HepG2 (cell line): Measurements from ENCODE around the gene OR2AG1. TPM values are rescaled to one million over a fixed set of nuclear protein-coding genes. Genes with fewer than 3 reads are reported as not detected.
A peak's percentile ranks its signal among the peaks of the same experiment; 100 is the strongest.

ENCODE experiments used
- ATAC-seq: fragments of 200-7000 bp; cut with Tn5 transposase; 3 replicates; pipeline ENCODE4 v1.9.1; 2020; ENCODE audit warnings: mild to moderate bottlenecking, moderate library complexity
- BruUV-seq: library from RNA; stranded (reverse); fragments of 400-500 nt; replicated peaks from 2 replicates; lab custom pipeline; 2021; lab: Mats Ljungman, UMichigan
- CTCF ChIA-PET: fragments of 300-600 bp; formaldehyde crosslinking; extraction: SDS; loops from one replicate; lab custom pipeline; 2021; ENCODE audit warnings: low total read pairs, inconsistent platforms, low intra/inter-chr PET ratio; lab: Yijun Ruan, JAX
- POLR2A ChIA-PET: fragments of 350-600 bp; sonication (Branson Sonifier 250); formaldehyde crosslinking; loops from one replicate; lab custom pipeline; 2020; ENCODE audit warnings: antibody characterized with exemption, inconsistent platforms; lab: Yijun Ruan, JAX
- DNase-seq: peaks from one replicate; pipeline ENCODE4 v3.0.0-alpha.2; 2015; ENCODE audit warnings: low spot score
- FAIRE-seq: peaks from 3 replicates; lab custom pipeline; 2011; peaks lifted over from hg19 to GRCh38; lab: Jason Lieb, UNC
- H2AFZ ChIP-seq: one replicate; pipeline ENCODE4 v1.6.1; 2011; ENCODE audit warnings: low read length, inconsistent platforms
- H3K27ac ChIP-seq: fragments of 300-600 bp; 3 replicates; pipeline ENCODE4 v1.8.0; 2011; ENCODE audit warnings: mixed run types, mild to moderate bottlenecking, mixed read lengths, low read length, inconsistent platforms; ENCODE audit not compliant: insufficient read depth; ENCODE audit errors: extremely low read length
- H3K27me3 ChIP-seq, 2 experiments: fragments of 200-600 bp in 1 of 2; 2 replicates in 1 of 2; 3 replicates in 1 of 2; pipeline versions ENCODE4 v1.6.0 to v1.8.0; 2011; ENCODE audit warnings: low read length in 2 of 2, mild to moderate bottlenecking in 2 of 2, moderate library complexity in 2 of 2, inconsistent platforms in 1 of 2; ENCODE audit not compliant: insufficient read depth in 2 of 2, control insufficient read depth in 1 of 2
- H3K36me3 ChIP-seq, 2 experiments: fragments of 200-600 bp in 1 of 2; replicated peaks in 1 of 2; 2 replicates in 1 of 2; 3 replicates in 1 of 2; pipeline versions ENCODE4 v1.5.1 to v1.8.0; 2011; ENCODE audit warnings: low read length in 2 of 2, inconsistent platforms in 1 of 2; ENCODE audit not compliant: insufficient read depth in 2 of 2, control insufficient read depth in 1 of 2
- H3K4me1 ChIP-seq: 2 replicates; pipeline ENCODE4 v1.5.1; 2012; ENCODE audit warnings: low read length, inconsistent platforms; ENCODE audit not compliant: insufficient read depth
- H3K4me2 ChIP-seq: 2 replicates; pipeline ENCODE4 v1.6.0; 2011; ENCODE audit warnings: low read depth, low read length, inconsistent platforms
- H3K4me3 ChIP-seq, 3 experiments: fragments of 200-600 bp in 1 of 3; sonication (generic), shearing (Covaris generic) in 1 of 3; replicated peaks in 1 of 3; 2 replicates each; pipeline ENCODE4 v1.5.1; 2011 to 2016; ENCODE audit warnings: low read length in 3 of 3, inconsistent platforms in 2 of 3, low read depth in 2 of 3, mild to moderate bottlenecking in 2 of 3, control low read depth in 1 of 3, mixed read lengths in 1 of 3; ENCODE audit not compliant: insufficient read depth in 1 of 3
- H3K79me2 ChIP-seq: one replicate; pipeline ENCODE4 v1.6.1; 2011; ENCODE audit warnings: low read length, inconsistent platforms; ENCODE audit not compliant: insufficient read depth
- H3K9ac ChIP-seq: 2 replicates; pipeline ENCODE4 v1.6.0; 2011; ENCODE audit warnings: mild to moderate bottlenecking, low read depth, low read length, inconsistent platforms; ENCODE audit not compliant: insufficient read depth
- H3K9me3 ChIP-seq: 2 replicates; pipeline ENCODE4 v1.5.1; 2012; ENCODE audit warnings: mild to moderate bottlenecking, low read length
- H4K20me1 ChIP-seq: 2 replicates; pipeline ENCODE4 v1.6.0; 2011; ENCODE audit warnings: inconsistent platforms, mild to moderate bottlenecking, low read length, moderate library complexity; ENCODE audit not compliant: insufficient read depth
- FOSL2 ChIP-seq: sonication (generic); formaldehyde crosslinking; IDR thresholded peaks from 2 replicates; pipeline ENCODE4 v1.4.0; 2020; ENCODE audit warnings: missing genetic modification reagents
- KDM3A ChIP-seq: IDR thresholded peaks from 2 replicates; pipeline ENCODE4 v1.6.1; 2018; ENCODE audit warnings: low read depth, missing compliant biosample characterization
- PAXIP1 ChIP-seq: sonication (generic); formaldehyde crosslinking; conservative IDR thresholded peaks from 2 replicates; pipeline ENCODE4 v1.4.0; 2020; ENCODE audit warnings: mild to moderate bottlenecking, missing genetic modification reagents, moderate library complexity
- ZNF503 ChIP-seq: sonication (generic); formaldehyde crosslinking; IDR thresholded peaks from 2 replicates; pipeline ENCODE4 v1.4.0; 2020; ENCODE audit warnings: missing genetic modification reagents
- WGBS: methylation state at CpG from one replicate; pipeline ENCODE4 v1.1.6; 2017; ENCODE audit warnings: low lambda C conversion rate; 5-methylcytosine and 5-hydroxymethylcytosine counted together
- in situ Hi-C: cut with HindIII; loops from 2 replicates; pipeline ENCODE4 v1.10.0; 2017; ENCODE audit warnings: low pct_unique_long_range_greater_than_20kb; ENCODE audit not compliant: extremely low pct_ligation_motif_present
- intact Hi-C: fragments of 100-400 bp; cut with micrococcal nuclease; formaldehyde crosslinking; loops from one replicate; pipeline ENCODE4 v1.10.0; 2022; ENCODE audit not compliant: unreplicated experiment
- polyA plus RNA-seq, 8 experiments: library from polyadenylated mRNA; depleted of rRNA in 3 of 8; stranded (reverse) in 7 of 8; unstranded in 1 of 8; fragments of >200 nt; fragmentation: Illumina TruSeq in 4 of 8; extraction: Trizol in 4 of 8; gene quantifications; 2 replicates each; pipeline versions ENCODE4 v1.2.1 to v1.2.3, GENCODE V29; 2011 to 2016; ENCODE audit warnings: low read depth in 4 of 8, missing spikeins in 1 of 8, mixed read lengths in 1 of 8; ENCODE audit not compliant: insufficient read depth in 1 of 8
- total RNA-seq, 5 experiments: library from RNA; depleted of rRNA; stranded (reverse); fragments of >200 nt; fragmentation: Illumina TruSeq; extraction: Trizol; gene quantifications; 2 replicates each; pipeline ENCODE4 v1.2.3, GENCODE V29; 2016; ENCODE audit warnings: low read depth in 1 of 5

The OR2AG1 gene
- total and polyA plus RNA-seq, 2 of the 13 experiments (the other 11 are each of a cell fraction or from before 2014, with no cell fraction given), result not detected

- no peak overlapping the region for H3K9ac ChIP-seq
- no peaks in the 10 kb centered on the region for H3K79me2 ChIP-seq
- H3K36me3 ChIP-seq, result no peaks in the 10 kb centered on the region
- ChIA-PET POLR2A (no interaction called here), CTCF (no interaction called here)
- intact Hi-C loops, result no loop called here
- BruUV-seq, result no TSS peak
- FAIRE-seq, result no peak
- H3K4me1 ChIP-seq, result no peaks in the 10 kb centered on the region
- ATAC-seq, result no peak
- DNase-seq, result no peak
- no peaks in the 10 kb centered on the region for H3K9me3 ChIP-seq
- in situ Hi-C loops, result no loop called here
- 3% methylated on average over 5 of the region's 5 CpGs for WGBS
- H2AFZ ChIP-seq, result no peak overlapping the region
- no peaks in the 10 kb centered on the region for H3K27me3 ChIP-seq
- no peaks in the 10 kb centered on the region for H4K20me1 ChIP-seq
- H3K4me2 ChIP-seq, result no peak overlapping the region
- H3K27ac ChIP-seq, result no peak overlapping the region
- H3K4me3 ChIP-seq, result no peak overlapping the region
- no peak for TF ChIP-seq PAXIP1 (CRISPR knock-in tag)
Observed at GRCh38 chr11:6824136-6824823, 41.5 kb downstream of the OR2AG1 start.

- no peak for FAIRE-seq
- no peaks in the 10 kb centered on the region for H3K27me3 ChIP-seq
- H3K27ac ChIP-seq, result no peak overlapping the region
- no peak overlapping the region for H2AFZ ChIP-seq
- ATAC-seq, result no peak
- no peaks in the 10 kb centered on the region for H3K9me3 ChIP-seq
- no peak overlapping the region for H3K4me3 ChIP-seq
- WGBS, result 4% methylated on average over 5 of the region's 7 CpGs
- H4K20me1 ChIP-seq, result no peaks in the 10 kb centered on the region
- intact Hi-C loops, result no loop called here
- no peak overlapping the region for H3K4me2 ChIP-seq
- DNase-seq, result no peak
- no TSS peak for BruUV-seq
- no peaks in the 10 kb centered on the region for H3K36me3 ChIP-seq
- POLR2A ChIA-PET, result no interaction called here
- H3K4me1 ChIP-seq, result no peaks in the 10 kb centered on the region
- in situ Hi-C loops, result no loop called here
- CTCF ChIA-PET, result no interaction called here
- no peak overlapping the region for H3K9ac ChIP-seq
- no peak for TF ChIP-seq KDM3A
- TF ChIP-seq ZNF503 (CRISPR knock-in tag), result no peak
- TF ChIP-seq FOSL2 (CRISPR knock-in tag), result peak; percentile 35; the same call in 1 of the 2 replicates
- TF ChIP-seq, all 625 proteins: peak for 1
- H3K79me2 ChIP-seq, result no peaks in the 10 kb centered on the region
Observed at GRCh38 chr11:6825231-6825744, 42.5 kb downstream of the OR2AG1 start.
